Iris pigment epithelial cell (primary cell): Measurements from ENCODE around the gene PPM1D.
"Not testable (repeated sequence)": the region's sequence is repeated elsewhere in the genome, so short reads cannot be mapped to it uniquely, and the experiment has no call there.

Experiments used
- DNase-seq: peaks from one replicate; pipeline ENCODE4 v3.0.0-alpha.2; 2011; ENCODE audit warnings: low read depth

Gene PPM1D

DNA sequence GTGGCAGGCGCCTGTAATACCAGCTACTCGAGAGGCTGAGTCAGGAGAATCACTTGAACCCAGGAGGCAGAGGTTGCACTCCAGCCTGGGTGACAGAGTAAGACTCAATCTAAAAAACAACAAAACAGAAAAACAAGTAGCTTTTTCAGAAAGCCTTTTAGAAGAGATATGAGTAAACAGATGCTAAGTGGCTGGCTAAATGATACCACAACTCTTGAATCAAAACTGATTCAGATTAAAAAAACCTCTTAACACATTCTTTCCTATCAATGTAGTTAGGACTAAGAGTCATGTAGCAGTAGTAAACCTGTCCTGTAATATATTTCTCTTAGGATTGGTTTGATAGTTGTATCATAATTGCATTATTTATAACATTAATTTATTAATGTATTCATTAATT is 23.0 kb downstream of the PPM1D start:
- DNase-seq, result no peak

DNA sequence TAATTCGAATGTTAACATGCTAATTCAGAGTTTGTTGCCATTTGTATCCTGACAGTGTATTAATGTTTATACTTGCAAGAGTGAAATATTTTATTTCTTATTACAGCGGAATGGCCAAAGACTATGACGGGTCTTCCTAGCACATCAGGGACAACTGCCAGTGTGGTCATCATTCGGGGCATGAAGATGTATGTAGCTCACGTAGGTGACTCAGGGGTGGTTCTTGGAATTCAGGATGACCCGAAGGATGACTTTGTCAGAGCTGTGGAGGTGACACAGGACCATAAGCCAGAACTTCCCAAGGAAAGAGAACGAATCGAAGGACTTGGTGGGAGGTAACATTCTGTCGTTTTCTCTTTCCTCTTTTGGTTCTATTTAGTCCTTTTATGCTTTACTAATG is 23.4 kb downstream of the PPM1D start:
- no peak for DNase-seq

DNA sequence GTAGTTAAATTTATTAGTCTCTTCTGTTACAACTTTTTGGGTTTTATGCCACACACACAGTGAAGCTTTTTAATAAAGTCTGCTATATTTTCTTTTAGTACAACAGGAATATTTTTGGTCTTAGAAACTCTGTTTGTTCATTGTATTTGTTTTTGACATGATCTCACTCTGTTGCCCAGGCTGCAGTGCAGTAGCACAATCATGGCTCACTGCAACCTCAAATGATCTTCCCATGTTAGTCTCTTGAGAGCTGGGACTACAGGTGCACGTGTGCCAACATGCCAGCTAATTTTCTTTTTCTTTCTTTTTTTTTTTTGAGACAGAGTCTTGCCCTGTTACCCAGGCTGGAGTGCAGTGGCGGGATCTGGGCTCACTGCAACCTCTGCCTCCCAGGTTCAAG is 27.1 kb downstream of the PPM1D start:
- DNase-seq, result no peak

DNA sequence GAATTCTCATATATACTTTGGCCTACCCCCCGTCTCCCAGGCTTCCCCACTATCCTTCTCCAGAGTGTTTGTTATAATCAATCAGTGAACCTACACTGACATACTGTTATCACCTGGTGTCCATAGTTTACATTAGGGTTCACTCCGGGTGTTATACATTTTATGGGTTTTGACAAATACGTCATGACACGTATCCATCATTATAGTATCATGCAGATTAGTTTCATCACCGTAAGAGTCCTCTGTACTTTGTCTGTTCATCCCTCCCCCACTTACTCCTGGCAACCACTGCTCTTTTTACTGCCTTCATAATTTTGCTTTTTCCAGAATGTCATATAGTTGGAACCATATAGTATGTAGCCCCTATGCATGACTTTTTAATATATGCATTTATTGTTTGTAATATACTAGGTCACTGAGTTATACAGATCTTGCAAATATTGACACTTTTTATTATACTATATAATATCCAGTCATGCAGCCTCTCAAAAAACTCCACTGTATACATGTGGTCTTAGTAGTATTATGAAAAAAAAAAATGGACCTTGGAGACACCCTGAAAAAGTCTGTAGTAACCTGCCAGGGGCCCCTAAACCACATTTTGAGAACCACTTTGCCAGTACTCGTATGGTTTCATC is 28.4 kb downstream of the PPM1D start:
- no peak for DNase-seq

DNA sequence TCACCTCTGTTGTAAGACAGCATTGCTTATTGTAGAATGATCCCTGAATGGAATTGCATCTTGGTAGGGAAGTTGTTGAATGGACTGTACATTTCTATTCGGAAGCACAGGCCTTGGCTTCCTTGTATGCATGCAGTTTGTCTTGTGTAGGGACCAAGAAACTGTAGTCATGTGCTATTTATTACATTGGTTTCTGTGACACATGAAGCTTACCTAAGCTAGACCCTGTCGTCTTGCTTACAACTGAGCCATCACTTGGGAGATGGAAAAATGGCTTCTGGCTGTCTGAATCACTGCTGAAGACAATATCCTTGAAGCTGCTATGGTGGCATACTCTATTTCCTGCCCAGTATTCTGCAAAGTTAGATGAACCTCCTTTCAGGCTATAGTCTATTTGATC is 29.1 kb downstream of the PPM1D start:
- DNase-seq, result no peak

DNA sequence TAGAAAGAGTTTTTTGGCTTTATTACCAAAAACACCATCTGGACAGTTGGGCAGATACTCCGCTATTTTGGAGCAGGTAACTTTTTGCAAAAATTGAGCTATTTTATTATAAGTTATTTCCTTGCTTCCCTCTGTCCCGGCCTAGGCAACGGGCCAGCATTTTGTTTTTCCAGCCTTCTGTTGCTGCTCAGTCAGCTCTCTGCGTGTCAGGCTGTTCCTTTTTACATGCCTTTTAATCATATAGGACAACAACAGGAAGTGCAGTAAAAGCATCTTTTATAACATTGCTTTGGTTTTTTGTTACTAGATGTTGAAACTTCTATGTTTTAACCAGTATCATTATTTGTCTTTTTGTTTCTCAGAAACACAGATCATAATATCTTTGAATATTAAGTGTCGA is 30.4 kb downstream of the PPM1D start:
- peak; percentile 67 for DNase-seq

DNA sequence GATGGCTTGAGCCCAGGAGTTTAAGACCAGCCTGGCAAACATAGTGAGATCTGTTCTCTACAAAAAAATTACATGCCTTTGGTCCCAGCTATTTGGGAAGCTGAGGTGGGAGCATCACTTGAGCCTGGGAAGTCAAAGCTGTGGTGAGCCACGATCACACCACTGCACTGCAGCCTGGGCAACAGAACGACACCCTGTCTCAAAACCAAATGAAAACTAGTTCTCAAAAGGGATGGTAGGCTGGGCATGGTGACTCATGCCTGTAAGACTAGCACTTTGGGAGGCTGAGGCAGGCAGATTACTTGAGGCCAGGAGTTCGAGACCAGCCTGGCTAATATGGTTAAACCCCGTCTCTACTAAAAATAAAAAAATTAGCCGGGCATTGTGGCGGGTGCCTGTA is 31.1 kb downstream of the PPM1D start:
- DNase-seq, result peak; percentile 30

DNA sequence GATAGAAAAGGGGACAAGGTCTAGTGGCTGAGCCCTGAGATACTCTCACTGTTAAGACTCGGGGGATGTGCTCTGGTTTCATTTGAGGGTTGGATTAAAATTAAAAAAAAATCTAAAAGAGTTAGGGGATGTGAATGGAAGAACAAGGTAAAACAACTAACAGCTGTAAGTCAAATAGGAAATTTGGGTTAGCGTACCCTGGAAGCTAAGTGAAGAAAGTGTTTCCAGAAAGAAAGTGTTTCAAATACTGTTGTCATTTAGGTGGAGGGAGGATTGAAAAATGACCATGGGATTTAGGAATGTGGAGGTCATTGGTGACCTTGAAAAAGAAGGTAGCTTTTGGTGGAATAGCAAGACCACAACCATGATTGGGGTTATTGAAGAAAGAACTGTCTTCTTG is 37.7 kb downstream of the PPM1D start:
- DNase-seq, result no peak

DNA sequence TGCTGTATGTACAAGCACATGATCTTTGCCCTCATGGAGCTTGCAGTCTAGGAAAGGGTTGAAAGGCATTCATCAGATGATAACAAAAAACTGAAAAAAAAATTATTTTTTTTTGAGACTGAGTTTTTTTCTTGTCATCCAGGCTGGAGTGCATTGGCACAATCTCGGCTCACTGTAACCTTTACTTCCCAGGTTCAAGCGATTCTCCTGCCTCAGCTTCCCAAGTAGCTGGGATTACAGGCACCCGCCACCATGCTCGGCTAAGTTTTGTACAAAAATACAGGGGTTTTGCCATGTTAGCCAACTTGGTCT is 39.0 kb downstream of the PPM1D start:
- DNase-seq, result no peak

DNA sequence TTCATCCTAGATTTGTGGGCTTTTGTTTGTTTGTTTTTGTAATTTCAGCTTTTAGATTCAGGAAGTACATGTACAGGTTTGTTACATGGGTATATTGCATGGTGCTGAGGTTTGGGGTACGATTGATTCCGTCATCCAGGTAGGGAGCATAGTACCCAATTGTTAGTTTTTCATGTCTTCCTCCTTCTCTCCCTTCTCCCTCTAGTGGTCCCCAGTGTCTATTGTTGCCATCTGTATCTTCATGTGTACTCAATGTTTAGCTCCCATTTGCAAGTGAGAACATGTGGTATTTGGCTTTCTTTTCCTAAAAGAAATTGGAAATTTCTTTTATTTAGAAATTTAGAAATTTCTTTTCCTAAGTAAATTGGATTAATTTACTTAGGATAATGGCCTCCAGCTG is 40.5 kb downstream of the PPM1D start:
- peak; percentile 23 for DNase-seq

DNA sequence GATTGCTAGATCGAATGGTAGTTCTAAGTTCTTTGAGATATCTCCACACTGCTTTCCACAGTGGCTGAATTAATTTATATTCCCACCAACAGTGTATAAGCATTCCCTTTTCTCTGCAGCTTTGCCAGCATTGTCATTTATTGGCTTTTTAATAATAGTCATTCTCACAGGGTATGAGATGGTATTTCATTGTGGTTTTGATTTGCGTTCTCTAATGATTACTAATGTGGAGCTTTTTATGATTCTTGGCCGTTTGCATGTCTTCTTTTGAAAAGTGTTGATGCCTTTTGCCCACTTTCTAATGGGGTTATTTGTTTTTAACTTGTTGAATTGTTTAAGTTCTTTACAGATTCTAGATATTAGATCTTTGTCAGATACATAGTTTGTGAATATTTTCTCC is 41.1 kb downstream of the PPM1D start:
- no peak for DNase-seq

DNA sequence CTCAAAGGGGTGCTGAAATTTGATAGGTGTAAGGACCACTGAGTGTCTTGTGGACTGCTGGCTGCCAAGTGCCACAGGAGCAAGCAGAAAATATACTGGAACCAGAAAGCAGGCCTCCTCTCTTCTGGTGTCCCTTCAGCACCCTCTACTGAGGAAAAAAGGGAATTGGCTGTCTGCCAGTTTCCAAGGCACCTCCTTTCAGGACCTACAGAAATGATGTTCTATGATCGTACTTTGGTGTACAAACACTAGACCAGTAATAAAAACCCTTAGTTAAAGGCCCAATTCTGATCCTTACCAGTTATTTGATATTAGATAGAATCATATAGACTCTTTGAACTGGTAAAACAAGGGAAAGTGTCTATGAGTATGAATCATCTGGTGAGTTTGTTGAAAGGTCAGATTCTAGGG is 41.8 kb downstream of the PPM1D start:
- peak; percentile 82 for DNase-seq

DNA sequence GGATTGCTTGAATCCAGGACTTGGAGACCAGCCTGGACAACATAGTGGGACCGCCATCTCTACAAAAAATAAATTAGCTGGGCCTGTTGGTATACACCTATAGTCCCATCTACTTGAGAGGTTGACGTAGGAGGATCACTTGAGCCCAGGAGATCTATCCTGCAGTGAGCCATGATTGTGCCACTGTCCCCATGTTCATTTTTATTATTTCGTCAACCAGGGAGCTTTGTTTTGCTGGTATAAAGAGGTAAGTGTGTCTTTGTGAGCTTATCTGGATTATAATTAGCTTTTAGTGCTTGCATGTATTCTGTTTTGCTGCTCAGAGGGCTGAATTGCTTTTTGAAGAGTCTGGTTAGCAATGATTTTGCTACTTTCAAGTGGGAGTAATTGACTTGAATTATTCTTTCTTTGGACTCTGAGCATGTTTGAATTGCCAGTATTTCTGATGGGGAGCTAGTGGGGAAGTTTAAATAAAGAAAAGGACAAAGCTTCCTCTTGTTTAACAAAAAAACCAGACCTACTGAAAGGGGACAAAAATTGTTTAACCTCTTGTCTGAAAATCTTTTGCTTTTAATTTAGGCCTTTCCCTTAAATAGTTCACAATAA is 46.0 kb downstream of the PPM1D start:
- DNase-seq, result no peak

DNA sequence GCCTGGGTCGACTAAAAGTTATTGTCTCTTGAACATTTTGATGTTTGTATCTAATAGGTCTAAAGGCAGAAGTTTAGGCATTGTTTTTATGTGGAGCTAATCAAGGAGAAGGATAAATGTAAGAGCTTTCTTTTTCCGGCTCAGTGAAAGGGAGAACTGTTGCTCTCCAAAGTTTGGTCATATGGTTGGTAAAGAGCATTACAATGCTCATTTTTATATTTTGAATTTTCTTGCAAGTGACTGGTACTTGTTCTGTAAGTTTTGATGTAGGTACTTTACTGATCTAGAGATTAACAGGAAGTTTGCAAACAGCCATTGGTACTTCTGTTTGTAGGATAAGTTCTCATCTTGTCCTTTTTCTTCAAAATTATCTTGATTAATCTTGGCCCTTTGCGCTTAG is 46.7 kb downstream of the PPM1D start:
- no peak for DNase-seq

DNA sequence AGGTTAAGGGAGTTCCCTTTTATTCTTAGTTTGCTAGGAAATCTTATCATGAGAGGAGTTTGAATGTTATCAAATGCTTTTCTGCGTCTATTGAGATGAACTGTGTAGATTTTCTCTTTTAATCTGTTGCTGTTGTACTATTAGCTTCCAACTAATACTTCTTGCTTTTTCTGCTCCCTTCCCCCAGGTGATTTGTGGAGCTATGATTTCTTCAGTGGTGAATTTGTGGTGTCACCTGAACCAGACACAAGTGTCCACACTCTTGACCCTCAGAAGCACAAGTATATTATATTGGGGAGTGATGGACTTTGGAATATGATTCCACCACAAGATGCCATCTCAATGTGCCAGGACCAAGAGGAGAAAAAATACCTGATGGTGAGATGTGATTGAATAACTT is 47.7 kb downstream of the PPM1D start:
- DNase-seq, result no peak

DNA sequence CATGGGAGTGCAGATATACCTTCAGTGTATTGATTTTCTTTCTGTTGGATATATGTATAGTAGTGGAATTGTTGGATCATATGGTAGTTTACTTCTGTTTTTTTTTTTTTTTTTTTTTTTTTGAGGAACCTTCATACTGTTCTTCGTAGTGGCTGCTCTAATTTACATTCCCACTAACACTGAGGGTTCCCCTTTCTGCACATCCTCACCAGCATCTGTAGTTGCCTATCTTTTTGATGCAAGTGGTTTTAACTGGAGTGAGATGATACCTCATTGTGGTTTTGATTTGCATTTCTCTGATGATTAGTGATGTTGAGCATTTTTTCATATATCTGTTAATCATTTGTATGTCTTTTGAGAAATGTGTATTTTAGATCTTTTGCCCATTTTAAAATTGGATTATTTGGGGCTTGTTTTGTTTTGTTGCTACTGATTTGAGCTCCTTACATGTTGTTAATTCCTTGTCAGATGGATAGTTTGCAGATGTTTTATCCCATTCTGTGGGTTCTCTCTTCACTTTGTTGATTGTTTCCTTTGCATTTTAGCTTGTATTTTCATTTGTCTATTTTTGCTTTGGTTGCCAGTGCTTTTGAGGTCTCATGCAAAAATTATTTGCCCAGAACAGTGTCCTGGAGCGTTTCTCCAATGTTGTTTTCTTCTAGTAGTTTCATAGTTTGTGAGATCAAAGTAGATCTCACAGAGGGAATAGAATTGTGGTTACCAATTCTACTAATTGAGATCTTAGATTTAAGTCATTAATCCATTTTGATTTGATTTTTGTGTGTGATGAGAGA is 52.7 kb downstream of the PPM1D start:
- no peak for DNase-seq

DNA sequence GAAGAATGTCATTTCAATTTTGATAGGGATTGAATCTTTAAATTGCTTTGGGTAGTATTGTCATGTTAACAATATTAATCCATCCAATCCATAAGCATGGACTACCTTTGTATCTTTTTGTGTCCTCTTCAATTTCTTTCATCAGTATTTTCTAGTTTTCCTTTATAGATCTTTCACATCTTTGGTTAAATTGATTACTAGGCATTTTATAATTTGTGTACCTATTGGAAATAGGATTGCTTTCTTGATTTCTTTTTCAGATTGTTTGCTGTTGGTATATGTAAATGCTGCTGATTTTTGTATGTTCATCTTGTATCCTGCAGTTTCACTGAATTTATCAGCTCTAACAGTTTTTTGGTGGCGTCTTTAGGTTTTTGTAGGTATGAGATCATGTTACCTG is 53.6 kb downstream of the PPM1D start:
- DNase-seq, result no peak

DNA sequence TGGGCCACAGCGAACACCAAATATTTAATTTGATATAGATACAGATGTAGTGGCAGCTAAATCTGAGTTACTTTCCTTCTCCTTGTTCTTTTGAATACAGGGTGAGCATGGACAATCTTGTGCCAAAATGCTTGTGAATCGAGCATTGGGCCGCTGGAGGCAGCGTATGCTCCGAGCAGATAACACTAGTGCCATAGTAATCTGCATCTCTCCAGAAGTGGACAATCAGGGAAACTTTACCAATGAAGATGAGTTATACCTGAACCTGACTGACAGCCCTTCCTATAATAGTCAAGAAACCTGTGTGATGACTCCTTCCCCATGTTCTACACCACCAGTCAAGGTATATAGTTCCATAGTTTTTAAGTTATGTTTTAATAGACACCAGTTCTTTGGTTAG is 56.5 kb downstream of the PPM1D start:
- no peak for DNase-seq

DNA sequence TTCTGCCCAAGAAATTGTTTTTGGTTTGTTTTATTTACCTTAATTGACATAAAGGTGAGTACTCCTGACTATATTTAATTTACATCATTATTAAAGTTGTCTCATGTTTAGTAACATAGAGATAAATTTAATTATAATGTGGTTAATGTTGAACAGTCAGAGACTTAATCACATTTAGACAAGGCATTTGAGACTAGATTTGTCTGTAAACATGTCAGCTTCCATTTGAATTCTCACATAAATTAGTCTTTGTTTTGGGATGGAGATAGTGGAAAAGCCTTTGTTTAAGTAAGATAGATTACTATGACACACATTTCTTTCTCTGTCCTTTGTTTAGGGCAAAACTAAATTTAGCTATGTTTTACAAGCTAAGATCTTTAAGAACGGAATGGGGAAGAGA is 59.2 kb downstream of the PPM1D start:
- DNase-seq, result no peak

DNA sequence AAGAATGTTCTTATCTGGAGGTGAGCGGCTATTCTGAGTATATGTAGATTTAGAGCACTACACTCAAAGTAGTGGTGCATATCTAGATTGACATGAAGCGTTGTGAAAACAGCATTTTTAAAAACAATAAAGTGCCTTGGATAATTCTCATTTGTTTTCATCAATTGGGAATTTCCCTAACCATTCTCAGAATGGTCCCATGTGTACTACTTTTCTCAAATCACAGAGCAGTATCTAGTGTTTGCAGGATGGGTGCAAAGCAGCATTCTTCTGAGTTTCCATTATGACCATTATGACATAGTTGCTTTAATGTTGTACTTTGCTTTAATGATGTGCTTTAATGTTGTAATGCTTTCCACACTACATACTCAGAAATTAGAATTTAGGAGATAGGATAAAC is 61.5 kb downstream of the PPM1D start:
- no peak for DNase-seq

DNA sequence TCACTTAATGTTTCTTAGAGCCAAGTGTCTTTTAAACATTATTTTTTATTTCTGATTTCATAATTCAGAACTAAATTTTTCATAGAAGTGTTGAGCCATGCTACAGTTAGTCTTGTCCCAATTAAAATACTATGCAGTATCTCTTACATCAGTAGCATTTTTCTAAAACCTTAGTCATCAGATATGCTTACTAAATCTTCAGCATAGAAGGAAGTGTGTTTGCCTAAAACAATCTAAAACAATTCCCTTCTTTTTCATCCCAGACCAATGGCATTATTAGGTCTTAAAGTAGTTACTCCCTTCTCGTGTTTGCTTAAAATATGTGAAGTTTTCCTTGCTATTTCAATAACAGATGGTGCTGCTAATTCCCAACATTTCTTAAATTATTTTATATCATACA is 64.0 kb downstream of the PPM1D start:
- DNase-seq, result peak; percentile 41

DNA sequence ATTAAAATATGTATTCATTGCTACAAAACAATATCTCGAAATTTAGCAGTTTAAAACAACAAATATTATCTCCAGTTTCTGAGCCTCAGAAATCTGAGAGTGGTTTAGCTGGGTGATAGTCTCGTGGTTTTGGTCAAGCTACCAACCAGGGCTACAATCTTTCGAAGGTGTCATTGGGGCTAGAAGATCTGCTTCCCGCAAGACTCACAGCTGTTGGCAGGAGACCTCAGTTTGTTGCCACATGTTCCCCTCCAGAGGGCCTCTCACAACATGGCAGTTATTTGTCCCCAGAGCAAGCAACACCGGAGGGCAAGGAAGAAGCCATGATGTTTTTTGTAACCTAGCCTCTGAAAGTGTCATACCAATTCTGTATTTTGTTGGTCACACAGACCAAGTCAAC is 65.6 kb downstream of the PPM1D start:
- no peak for DNase-seq

DNA sequence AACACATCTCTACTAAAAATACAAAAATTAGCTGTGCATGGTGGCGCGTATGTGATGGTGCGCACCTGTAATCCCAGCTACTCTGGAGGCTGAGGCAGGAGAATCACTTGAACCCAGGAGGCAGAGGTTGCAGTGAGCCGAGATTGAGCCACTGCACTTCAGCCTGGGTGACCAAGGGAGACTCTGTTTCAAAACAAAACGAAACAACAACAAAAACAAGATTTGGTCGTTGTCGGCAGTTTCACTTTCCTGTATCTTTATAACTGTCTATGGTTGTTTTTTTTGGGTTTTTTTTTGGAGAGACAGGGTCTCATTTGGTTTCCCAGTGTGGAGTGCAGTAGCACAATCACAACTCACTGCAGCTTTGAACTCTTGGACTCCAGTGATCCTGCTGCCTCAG is 68.7 kb downstream of the PPM1D start:
- DNase-seq, result not testable (repeated sequence)

DNA sequence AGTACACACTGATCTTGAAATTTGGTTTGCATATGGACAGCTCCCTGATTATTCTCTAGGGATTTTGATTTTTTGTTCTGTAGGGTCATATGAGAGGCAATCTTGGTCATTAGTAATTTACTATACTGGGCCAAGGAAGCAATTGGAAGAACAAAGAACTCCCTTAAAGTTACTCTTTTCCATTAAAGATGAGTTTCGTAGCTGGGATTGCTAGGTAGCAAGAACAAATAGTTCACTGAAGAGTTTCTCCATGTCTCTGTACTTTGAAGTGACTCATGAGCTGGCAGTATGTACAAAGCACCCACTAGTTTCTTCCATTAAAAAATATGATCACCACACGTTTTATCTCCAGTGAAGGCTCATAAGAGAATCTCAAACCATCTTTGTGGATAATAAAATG is 71.5 kb downstream of the PPM1D start:
- peak; percentile 20 for DNase-seq
